T follicular helper cell (primary cell): Measurements from ENCODE around the gene DAPK1.
"Not testable (repeated sequence)": the region's sequence is repeated elsewhere in the genome, so short reads cannot be mapped to it uniquely, and the experiment has no call there.

Experiments used
- DNase-seq: peaks from one replicate; pipeline ENCODE4 v3.0.0-alpha.2; 2020; ENCODE audit warnings: low read depth

The DAPK1 gene

GRCh38 chr9:87498046-87498810 lies 561 bp downstream of the DAPK1 start:
- DNase-seq, result no peak

GRCh38 chr9:87498811-87499360 lies 1.2 kb downstream of the DAPK1 start:
- DNase-seq, result no peak

- no peak for DNase-seq
Observed at GRCh38 chr9:87499424-87500017, 1.9 kb downstream of the DAPK1 start.

GRCh38 chr9:87500491-87501270 lies 3.0 kb downstream of the DAPK1 start:
- no peak for DNase-seq

GRCh38 chr9:87501271-87501656 lies 3.6 kb downstream of the DAPK1 start:
- DNase-seq, result not testable (repeated sequence)

- no peak for DNase-seq
Observed at GRCh38 chr9:87501806-87502205, 4.1 kb downstream of the DAPK1 start.

GRCh38 chr9:87502391-87503221 lies 4.9 kb downstream of the DAPK1 start:
- no peak for DNase-seq

GRCh38 chr9:87503430-87503829 lies 5.8 kb downstream of the DAPK1 start:
- DNase-seq, result no peak

GRCh38 chr9:87503927-87504326 lies 6.3 kb downstream of the DAPK1 start:
- DNase-seq, result no peak

- DNase-seq, result no peak
Observed at GRCh38 chr9:87504938-87505337, 7.3 kb downstream of the DAPK1 start.

GRCh38 chr9:87505869-87506678 lies 8.4 kb downstream of the DAPK1 start:
- DNase-seq, result no peak

GRCh38 chr9:87507576-87507975 lies 9.9 kb downstream of the DAPK1 start:
- no peak for DNase-seq

GRCh38 chr9:87510252-87510683 lies 12.6 kb downstream of the DAPK1 start:
- DNase-seq, result no peak

- no peak for DNase-seq
Observed at GRCh38 chr9:87512311-87512710, 14.6 kb downstream of the DAPK1 start.

GRCh38 chr9:87513161-87513560 lies 15.5 kb downstream of the DAPK1 start:
- DNase-seq, result no peak

GRCh38 chr9:87513880-87514535 lies 16.3 kb downstream of the DAPK1 start:
- no peak for DNase-seq

- DNase-seq, result no peak
Observed at GRCh38 chr9:87515006-87515405, 17.3 kb downstream of the DAPK1 start.

- DNase-seq, result no peak
Observed at GRCh38 chr9:87515588-87516221, 18.0 kb downstream of the DAPK1 start.

GRCh38 chr9:87516222-87516925 lies 18.7 kb downstream of the DAPK1 start:
- DNase-seq, result no peak
